GM12864 (cell line): ENCODE results near the gene MASP1.

Source experiments
- DNase-seq: peaks from one replicate; pipeline ENCODE4 v3.0.0-alpha.2; 2011; ENCODE audit warnings: low read depth
- H3K4me3 ChIP-seq: 2 replicates; pipeline ENCODE4 v1.5.1; 2011; ENCODE audit warnings: mild to moderate bottlenecking, low read depth, low read length, control low read depth
- TF ChIP-seq, protein P1 (sequence below): IDR thresholded peaks from 2 replicates; pipeline ENCODE4 v1.5.1; 2011; ENCODE audit warnings: low read depth, mild to moderate bottlenecking, moderate library complexity, low read length, control low read depth, inconsistent platforms; ENCODE audit errors: missing control alignments

MASP1 gene

DNA sequence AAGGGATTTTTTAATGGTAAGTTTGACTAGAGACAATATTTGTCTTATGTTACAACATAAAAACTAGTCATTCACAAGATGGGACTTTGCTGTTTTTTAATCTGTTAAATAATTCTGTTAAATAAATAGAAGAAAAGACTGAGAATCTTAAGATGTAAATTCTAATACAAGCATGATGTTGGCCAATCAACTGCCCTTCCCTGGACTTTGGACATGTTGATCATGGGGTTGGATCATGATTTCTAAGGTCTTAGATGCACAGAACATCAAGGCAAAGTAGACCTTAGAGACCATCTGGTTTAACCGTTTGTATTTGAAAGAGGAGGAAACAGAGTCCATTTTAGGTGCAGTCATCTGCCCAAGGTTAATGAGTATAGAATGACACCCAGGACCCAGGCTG lies 10.9 kb downstream of the MASP1 start:
- TF ChIP-seq, protein P1, sequence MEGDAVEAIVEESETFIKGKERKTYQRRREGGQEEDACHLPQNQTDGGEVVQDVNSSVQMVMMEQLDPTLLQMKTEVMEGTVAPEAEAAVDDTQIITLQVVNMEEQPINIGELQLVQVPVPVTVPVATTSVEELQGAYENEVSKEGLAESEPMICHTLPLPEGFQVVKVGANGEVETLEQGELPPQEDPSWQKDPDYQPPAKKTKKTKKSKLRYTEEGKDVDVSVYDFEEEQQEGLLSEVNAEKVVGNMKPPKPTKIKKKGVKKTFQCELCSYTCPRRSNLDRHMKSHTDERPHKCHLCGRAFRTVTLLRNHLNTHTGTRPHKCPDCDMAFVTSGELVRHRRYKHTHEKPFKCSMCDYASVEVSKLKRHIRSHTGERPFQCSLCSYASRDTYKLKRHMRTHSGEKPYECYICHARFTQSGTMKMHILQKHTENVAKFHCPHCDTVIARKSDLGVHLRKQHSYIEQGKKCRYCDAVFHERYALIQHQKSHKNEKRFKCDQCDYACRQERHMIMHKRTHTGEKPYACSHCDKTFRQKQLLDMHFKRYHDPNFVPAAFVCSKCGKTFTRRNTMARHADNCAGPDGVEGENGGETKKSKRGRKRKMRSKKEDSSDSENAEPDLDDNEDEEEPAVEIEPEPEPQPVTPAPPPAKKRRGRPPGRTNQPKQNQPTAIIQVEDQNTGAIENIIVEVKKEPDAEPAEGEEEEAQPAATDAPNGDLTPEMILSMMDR = no peak
- H3K4me3 ChIP-seq = no peak overlapping the region
- no peak for DNase-seq

GRCh38 chr3:187277129-187277462 lies 14.4 kb downstream of the MASP1 start:
- H3K4me3 ChIP-seq = no peak overlapping the region
- TF ChIP-seq, protein P1 = no peak
- no peak for DNase-seq

DNA sequence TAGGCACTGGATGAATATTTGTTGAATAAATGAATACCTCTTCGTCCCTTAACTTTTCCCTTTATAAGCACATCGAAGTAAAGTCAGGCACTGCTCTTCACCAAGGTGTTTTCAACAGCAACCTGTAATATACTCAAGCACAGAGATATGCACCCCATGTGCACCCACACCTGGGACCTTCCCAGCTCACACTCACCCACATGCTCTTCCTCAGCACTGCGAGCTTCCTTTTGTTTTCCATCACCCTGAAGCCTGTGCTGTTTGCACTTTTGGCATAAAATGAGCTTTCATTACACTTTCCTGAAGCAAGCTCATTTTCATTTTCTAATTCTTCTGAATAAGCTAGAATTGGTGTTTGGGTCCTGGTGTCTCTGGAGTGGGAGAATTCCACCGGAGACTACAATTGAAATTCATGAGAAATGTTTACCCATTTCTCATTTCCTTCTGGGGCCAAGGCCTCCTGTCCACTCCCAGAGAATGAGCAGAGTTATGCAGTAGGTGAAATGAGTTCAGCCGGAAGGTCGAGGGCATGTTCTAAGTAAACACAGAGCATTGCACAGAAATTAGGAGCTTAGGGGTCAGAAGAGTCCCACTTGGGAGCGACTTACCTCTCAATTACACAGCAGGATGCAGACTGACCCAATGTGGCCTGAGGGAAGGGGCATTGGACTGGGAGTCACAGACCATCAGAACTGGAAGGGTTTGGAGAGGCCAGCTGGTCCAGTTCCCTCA lies 15.0 kb downstream of the MASP1 start:
- TF ChIP-seq, protein P1 = no peak
- DNase-seq = no peak
- H3K4me3 ChIP-seq = no peak overlapping the region

- TF ChIP-seq, protein P1 = no peak
- no peak for DNase-seq
These were observed 16.6 kb downstream of the MASP1 start for GRCh38 chr3:187274977-187275338.

DNA sequence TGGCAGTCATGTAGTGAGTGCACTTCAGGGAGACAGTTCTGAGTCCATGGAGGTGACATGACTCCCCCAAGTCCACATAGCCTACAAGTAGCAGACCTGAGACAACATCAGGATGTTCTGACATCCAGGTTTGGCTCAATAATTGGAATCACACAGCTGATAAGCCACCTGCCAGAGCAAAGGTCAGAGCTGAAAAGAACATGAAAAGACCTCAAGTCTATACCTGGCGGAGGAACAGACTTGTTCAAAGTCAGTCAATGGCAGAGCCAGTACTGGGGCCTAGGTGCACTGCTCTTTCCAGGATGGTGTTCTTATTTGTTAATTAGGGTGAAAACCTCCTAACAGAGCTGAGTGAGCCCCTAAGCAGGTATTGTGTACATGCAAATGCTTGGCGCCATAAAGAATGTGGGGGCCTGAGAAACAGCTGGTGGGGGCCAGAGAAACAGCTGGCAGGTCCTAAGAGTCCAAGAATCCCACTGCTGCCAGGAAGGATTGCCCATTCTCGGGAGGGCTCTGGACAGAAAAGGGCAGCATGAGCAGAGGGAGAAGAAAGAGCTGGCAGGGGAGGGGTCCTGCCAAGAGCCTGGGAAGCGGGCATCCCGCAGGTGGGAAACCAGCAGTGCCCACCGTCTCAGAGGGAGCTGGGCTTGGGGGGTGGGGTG lies 17.1 kb downstream of the MASP1 start:
- H3K4me3 ChIP-seq = no peak overlapping the region
- TF ChIP-seq, protein P1 = no peak
- no peak for DNase-seq

More at GRCh38 chr3:187274977-187275338, 16.6 kb downstream of the MASP1 start:
- H3K4me3 ChIP-seq = no peak overlapping the region

DNA sequence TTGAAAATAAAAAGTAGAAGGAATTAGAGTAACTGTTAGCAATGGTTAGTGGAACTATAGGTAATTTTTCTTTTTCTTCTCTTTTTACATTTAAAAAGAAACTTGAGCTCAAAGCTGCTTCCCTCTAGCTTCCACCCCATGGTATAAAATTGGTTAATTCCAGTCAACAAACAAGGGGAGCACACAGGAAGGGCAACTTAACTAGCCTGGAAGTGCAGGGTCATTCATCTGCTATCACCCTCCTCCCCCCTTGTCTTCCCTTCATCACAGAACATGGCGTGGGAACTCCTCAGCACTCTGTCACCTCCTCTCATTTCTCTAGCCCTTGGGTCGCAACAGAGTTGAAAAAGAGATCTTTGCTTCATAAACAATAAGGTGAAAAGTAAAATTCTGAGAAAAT lies 20.0 kb downstream of the MASP1 start:
- TF ChIP-seq, protein P1 = no peak
- no peak overlapping the region for H3K4me3 ChIP-seq
- DNase-seq = no peak

DNA sequence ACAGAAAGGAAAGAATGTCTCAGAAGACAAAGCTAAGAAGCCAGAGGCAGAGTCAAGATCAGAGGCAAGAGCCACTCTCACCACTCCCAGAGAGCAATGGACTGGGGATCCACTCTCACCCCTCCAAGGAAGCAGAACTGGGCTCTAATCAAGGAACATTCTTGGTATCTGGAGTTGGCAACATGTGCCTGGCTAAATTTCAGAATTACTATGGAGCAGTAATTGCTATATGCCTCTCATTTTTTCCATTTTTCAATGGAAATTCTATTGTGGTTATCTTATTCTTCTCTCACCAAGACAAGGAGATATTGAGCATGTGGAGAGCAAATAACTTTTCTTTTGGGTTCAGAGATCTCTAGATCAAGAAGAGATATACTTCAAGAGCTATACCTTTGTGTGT lies 22.1 kb downstream of the MASP1 start:
- DNase-seq = no peak
- no peak overlapping the region for H3K4me3 ChIP-seq
- TF ChIP-seq, protein P1 = no peak
